ENCODE measurements around the gene USH1C.

The USH1C gene

GRCh38 chr11:17543574-17544180 is 539 bp downstream of the USH1C start:
- peak; percentile 2 for DNase-seq

DNA sequence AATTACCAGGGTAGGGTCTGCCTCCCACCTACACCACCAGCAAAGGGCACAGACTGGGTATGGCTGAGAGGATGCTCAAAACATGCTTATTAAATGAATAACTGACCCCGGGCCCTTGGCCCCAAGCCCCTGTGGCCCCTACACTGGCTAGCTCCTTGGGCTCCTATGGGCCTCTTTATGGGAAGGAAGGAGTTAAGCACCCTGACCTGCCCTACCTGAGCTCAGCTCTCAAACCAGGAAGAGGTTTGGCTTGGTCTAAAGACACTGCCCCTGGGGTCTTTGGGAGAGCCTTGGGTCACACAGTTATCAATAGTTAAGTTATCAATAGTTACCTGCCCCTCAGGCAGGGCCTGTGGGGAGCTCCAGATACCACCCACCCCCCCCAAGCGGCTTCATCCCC is 1.2 kb downstream of the USH1C start:
- DNase-seq = peak; percentile 4

DNA sequence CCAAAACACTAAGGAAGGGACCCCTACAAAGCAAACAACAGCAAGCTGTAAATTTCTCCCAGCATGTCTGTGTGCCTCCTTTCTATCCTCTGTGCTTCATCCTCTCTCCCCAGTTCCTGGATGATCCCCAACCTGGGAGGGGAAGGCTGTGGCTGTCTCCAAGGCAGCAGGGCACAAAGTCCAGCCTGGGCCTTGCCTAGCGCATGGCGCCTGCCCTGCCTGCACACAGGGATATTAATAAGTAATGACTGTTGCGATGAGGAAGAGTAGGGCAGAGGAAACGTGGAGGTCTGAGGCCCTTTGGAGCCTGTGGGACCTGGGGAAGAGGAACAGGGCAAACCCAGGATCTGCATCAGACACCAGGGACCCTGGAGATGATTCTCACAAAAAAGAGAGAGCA is 2.0 kb downstream of the USH1C start:
- no peak for DNase-seq

DNA sequence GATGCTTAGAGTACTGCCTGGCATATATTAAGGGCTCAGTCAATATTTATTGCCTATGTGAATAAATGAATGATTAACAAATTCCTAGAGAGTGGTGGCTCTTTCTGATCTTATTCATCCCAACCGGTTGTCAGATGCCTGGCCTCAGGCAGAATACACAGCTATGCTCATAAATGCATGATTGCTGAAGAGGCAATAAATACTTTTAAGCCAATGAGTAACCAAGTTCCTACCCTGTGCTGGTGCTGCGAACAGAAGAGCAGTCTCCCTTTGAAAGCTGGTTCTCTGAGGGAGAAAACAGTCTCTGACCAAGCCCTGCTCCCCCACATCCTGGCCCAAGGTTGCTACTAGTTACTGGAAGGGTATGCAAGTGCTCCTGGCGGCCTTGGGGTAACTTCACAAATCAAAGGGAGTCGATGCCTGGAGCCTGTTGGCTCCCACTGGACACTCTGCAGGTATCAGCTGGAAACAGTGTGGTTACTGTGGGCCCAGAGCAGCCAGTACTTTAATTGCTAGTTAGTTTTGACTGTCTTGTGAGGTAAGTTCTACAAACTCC is 2.8 kb downstream of the USH1C start:
- no peak for DNase-seq

- DNase-seq = no peak
Measured at GRCh38 chr11:17540807-17541206, 3.4 kb downstream of the USH1C start.

DNA sequence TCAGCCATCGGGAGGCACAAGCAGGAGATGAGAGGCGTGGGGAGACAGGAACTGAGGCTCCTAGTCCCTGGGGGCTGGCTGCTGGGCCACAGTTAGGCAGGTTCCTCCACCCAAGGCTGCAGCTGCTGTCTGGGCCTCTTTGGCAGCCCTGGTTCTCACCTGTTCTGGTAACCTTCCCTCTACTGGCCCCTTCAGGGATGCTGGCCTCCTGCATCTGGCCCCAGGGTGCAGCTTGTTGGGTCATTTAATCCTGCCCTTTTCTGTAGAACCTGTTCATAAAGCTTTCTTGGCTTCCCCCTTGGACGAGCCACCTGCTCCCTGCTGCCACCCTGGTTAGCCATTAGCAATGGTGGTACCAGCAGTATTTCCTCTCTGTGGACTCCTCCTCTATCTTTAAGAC is 5.5 kb downstream of the USH1C start:
- DNase-seq = no peak

- no peak for DNase-seq
Measured at GRCh38 chr11:17538054-17538453, 6.2 kb downstream of the USH1C start.

GRCh38 chr11:17537261-17537660 is 7.0 kb downstream of the USH1C start:
- DNase-seq = no peak

DNA sequence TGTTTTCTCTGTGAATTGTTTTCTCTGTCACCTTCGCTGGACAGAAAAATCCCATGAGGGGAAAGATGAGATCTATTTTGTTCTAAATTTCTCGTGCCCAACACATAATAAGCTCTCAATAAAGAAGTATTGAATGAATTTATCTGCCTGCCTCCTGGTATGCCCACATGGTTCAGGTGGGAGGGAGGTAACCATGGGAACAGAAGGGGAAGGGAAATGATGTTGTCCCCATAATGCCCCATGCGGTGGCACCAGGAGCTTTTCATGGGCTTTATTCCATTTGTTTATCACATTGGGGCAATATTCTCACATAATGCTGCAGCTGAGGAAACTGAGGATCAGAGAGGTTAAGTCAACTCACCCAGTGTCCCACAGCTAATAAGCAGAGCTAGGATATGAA is 8.7 kb downstream of the USH1C start:
- no peak for DNase-seq

- no peak for DNase-seq
Measured at GRCh38 chr11:17533778-17534415, 10.3 kb downstream of the USH1C start.

DNA sequence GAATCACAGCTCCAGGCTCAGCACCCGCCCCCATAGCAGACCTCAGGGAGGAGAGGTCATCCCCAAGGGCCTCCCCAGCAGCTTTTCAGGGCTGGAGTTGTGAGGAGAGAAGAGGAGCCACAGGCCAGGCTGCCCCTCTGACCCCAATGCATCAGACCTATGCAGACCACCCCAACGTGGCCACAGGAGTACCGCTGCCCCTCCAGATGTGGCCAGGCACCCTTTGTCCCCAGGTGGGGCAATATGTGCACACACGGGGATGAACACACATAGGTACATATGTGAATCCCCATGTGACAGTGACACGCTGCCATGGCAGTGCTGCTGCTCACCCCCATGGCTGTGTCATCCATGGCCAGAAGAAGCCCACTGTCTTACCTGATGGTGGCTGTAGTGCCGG is 10.9 kb downstream of the USH1C start:
- no peak for DNase-seq

DNA sequence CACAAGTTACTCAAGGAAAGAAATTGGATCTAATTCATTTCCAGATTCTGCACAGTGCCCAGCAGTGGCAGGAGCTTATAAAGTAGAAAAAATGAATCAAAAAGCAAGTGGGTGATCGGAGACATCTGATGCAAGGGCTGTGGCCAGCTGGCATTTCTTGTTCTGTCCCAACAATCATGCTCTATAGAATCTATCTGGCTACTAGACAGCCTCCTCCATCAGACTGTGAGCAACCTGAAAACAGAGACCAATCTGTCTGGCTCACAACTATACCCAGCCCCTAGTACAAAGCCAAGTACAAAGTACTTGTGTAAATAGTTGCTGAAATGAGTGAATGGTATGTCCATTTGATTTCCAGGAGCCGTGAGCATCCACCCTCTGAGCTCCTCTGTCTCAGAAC is 11.4 kb downstream of the USH1C start:
- DNase-seq = no peak

- no peak for DNase-seq
Measured at GRCh38 chr11:17531636-17532113, 12.5 kb downstream of the USH1C start.

- DNase-seq = no peak
Measured at GRCh38 chr11:17531071-17531600, 13.1 kb downstream of the USH1C start.

- no peak for DNase-seq
Measured at GRCh38 chr11:17529844-17530185, 14.4 kb downstream of the USH1C start.

DNA sequence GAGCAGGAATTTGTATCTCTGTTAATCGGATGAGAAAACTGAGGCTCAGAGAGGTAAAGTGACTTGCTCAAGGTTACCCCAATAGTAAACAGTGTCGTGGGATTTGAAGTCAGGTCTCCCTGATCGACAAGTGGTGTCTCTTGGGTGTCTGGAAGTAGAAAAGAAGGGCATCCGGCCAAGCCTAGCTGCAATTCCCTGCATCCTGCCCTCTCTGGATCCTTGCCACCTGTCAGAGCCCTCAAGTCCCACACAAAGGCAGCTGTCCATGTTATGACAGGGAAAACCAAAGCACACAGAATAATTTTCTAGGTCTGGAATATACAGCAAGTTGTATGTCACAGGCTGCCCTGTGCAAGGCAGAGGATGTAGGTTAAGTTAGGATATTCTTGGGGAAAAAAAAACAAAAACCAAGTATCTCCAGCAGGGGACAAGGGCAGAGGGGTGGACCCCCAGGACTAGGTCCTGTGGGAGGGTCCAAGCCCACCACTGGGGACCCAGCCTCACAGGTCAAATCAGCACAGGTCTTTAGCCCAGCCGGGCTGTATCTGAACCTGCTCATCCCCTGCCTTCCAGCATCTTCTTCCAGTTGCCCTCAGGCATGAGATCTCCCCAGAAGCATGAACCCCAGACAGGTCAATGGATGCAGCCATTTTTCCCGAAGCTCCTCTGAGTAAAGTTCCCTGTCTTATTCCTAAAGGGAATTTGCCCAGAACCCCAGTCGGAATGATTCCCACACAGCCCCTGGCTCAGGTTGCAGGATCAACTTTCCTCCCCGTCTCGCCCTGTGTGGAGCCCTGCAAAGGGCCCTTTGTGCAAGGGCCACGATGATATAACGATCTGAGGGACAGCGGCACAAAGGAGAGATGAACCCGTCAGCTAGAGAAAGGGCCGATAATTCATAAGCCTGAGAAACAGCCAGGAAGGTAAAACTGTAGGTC is 15.0 kb downstream of the USH1C start:
- no peak for DNase-seq

DNA sequence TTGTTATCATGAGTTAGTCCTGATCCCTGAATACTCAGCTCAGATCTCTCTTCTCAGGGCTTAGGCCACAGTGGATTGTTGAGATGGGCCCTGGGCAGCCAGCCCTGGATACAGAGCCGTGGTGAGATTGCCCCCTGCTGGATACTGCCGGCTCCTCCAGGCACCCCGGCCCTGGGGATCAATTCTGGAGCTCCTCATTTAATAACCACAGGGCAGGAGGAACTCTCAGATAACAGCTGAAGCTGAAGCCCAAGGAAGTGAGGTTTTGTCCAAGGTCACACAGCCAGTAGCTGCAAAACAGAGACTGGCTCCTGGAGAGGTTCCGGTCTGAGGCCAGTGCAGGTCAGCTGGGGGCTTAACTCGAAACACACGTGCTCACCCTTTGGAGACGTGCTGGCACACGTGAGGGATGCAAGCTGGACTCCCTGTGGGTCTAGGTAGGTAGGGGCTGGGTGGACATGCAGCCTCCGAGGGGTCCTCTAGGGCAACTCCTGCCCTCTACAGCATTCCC is 16.0 kb downstream of the USH1C start:
- DNase-seq = peak; percentile 37

DNA sequence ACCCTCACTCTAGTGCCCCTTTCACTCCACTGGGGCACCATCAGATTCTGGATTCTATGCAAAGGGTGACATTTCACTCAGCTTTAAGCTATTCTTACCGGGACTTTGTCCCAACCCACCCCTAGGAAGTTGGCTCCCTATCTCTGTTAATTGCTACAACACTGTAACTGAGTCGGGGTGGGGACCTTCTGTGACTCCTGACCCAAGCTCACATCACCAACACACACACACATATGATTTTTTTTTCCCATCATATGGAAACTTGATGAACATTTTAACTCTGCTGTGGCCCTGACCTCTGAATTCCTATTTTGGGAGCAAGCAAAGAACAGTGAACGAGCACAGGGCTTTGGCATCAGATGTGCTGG is 16.6 kb downstream of the USH1C start:
- DNase-seq = no peak

- no peak for DNase-seq
Measured at GRCh38 chr11:17526931-17527627, 17.1 kb downstream of the USH1C start.

DNA sequence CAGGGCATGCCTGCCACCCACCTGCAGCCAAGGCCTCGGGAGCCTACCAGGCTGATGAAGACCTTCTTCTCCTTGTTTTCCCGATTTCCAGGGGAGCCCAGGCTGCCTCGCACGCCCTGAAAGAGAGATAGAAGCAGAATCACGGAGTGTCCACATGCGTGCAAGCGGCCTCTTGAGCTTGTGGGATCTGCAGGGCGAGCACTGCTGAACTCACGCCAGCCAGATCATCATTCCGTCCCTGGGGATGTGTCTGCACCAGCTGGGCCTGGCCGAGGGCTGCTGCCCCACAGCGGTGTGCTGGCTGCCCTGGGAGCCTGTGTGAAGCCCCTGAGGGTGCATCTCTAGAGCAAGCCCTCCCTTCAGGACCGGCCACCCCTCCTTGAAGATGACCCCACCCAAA is 17.9 kb downstream of the USH1C start:
- DNase-seq = no peak

- no peak for DNase-seq
Measured at GRCh38 chr11:17525570-17525969, 18.6 kb downstream of the USH1C start.

DNA sequence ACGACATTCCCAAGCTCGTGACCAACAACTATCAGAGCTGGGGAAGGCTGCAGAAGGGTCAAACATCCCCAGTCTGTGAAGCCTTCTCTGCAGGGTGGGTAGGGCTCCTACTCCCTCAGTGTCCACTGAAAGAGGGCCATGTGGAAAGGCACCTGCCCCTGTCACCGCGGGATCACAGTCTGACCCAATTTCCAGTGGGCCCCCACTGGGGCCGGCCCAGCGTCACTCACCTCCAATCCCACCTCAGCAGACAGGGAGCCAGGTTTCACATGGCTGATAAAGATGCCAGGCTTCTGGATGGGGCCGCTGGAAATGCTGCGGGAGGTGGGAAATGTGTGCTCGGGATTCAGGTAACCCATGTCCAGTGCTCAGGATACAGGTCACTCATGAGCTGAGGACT is 20.0 kb downstream of the USH1C start:
- no peak for DNase-seq

- no peak for DNase-seq
Measured at GRCh38 chr11:17522655-17523054, 21.6 kb downstream of the USH1C start.

All from activated CD8-positive, alpha-beta memory T cell treated with anti-CD3 and anti-CD28 coated beads, Interleukin-2, amount 50 U/mL, for 4 hours (primary cell).